Measurements from ENCODE around the gene TIPARP.
"Not testable (repeated sequence)": the region's sequence is repeated elsewhere in the genome, so short reads cannot be mapped to it uniquely, and the experiment has no call there.

Gene TIPARP

GRCh38 chr3:156705761-156706616, 31.6 kb downstream of the TIPARP start:
- peak; percentile 25 for DNase-seq (ENCODE audit: low read depth)
- TF ChIP-seq CTCF (IDR thresholded peaks at IDR 0.05; ENCODE audit: control insufficient read depth, extremely low read depth, insufficient read depth) = no peak
- H3K4me3 ChIP-seq (ENCODE audit: low read depth, low read length) = no peak overlapping the region

GRCh38 chr3:156707588-156707987, 33.2 kb downstream of the TIPARP start:
- no peak for TF ChIP-seq CTCF (IDR thresholded peaks at IDR 0.05; ENCODE audit: control insufficient read depth, extremely low read depth, insufficient read depth)
- no peak for DNase-seq (ENCODE audit: low read depth)
- no peak overlapping the region for H3K4me3 ChIP-seq (ENCODE audit: low read depth, low read length)

- no peak for DNase-seq (ENCODE audit: low read depth)
- TF ChIP-seq CTCF (IDR thresholded peaks at IDR 0.05; ENCODE audit: control insufficient read depth, extremely low read depth, insufficient read depth) = no peak
- H3K4me3 ChIP-seq (ENCODE audit: low read depth, low read length) = no peak overlapping the region
Observed at GRCh38 chr3:156710429-156710828, 36.0 kb downstream of the TIPARP start.

- no peak for TF ChIP-seq CTCF (IDR thresholded peaks at IDR 0.05; ENCODE audit: control insufficient read depth, extremely low read depth, insufficient read depth)
Observed at GRCh38 chr3:156711113-156711512, 36.7 kb downstream of the TIPARP start.

GRCh38 chr3:156711944-156712343, 37.6 kb downstream of the TIPARP start:
- not testable (repeated sequence) for H3K4me3 ChIP-seq (ENCODE audit: low read depth, low read length); DNase-seq (ENCODE audit: low read depth)

More at GRCh38 chr3:156711113-156711512, 36.7 kb downstream of the TIPARP start:
- DNase-seq (ENCODE audit: low read depth) = no peak
- H3K4me3 ChIP-seq (ENCODE audit: low read depth, low read length) = no peak overlapping the region

GRCh38 chr3:156716105-156716862, 41.9 kb downstream of the TIPARP start:
- no peak for DNase-seq (ENCODE audit: low read depth)
- TF ChIP-seq CTCF (IDR thresholded peaks at IDR 0.05; ENCODE audit: control insufficient read depth, extremely low read depth, insufficient read depth) = no peak
- H3K4me3 ChIP-seq (ENCODE audit: low read depth, low read length) = no peak overlapping the region

GRCh38 chr3:156718622-156719306, 44.4 kb downstream of the TIPARP start:
- peak; percentile 10 for DNase-seq (ENCODE audit: low read depth)
- H3K4me3 ChIP-seq (ENCODE audit: low read depth, low read length) = no peak overlapping the region
- no peak for TF ChIP-seq CTCF (IDR thresholded peaks at IDR 0.05; ENCODE audit: control insufficient read depth, extremely low read depth, insufficient read depth)

Measured in LNCaP clone FGC (cell line).